GM21528 (cell line): ENCODE results near the gene STXBP3.
"Not testable (repeated sequence)": the region's sequence is repeated elsewhere in the genome, so short reads cannot be mapped to it uniquely, and the experiment has no call there.

ENCODE experiments used
- ATAC-seq: cut with Tn5 transposase; IDR thresholded peaks from one replicate; pipeline ENCODE4 v1.9.1; 2021; ENCODE audit warnings: mild to moderate bottlenecking, moderate library complexity; ENCODE audit not compliant: unreplicated experiment, low FRiP score

The STXBP3 gene

GRCh38 chr1:108728327-108728923 lies 18.0 kb upstream of the STXBP3 start:
- no peak for ATAC-seq

GRCh38 chr1:108729481-108729880 lies 17.0 kb upstream of the STXBP3 start:
- no peak for ATAC-seq

- no peak for ATAC-seq
Measured at GRCh38 chr1:108732398-108732797, 14.1 kb upstream of the STXBP3 start.

- ATAC-seq = no peak
Measured at GRCh38 chr1:108734171-108734865, 12.2 kb upstream of the STXBP3 start.

- ATAC-seq = no peak
Measured at GRCh38 chr1:108742253-108742652, 4.2 kb upstream of the STXBP3 start.

- ATAC-seq = no peak
Measured at GRCh38 chr1:108745980-108746381, 493 bp upstream of the STXBP3 start.

- peak; percentile 26 for ATAC-seq
Measured at GRCh38 chr1:108747171-108747850, 837 bp downstream of the STXBP3 start.

- no peak for ATAC-seq
Measured at GRCh38 chr1:108747898-108748297, 1.4 kb downstream of the STXBP3 start.

- ATAC-seq = no peak
Measured at GRCh38 chr1:108749081-108749480, 2.6 kb downstream of the STXBP3 start.

GRCh38 chr1:108750476-108751181 lies 4.2 kb downstream of the STXBP3 start:
- no peak for ATAC-seq

- no peak for ATAC-seq
Measured at GRCh38 chr1:108753363-108753762, 6.9 kb downstream of the STXBP3 start.

GRCh38 chr1:108758796-108759195 lies 12.3 kb downstream of the STXBP3 start:
- no peak for ATAC-seq

GRCh38 chr1:108767115-108767514 lies 20.6 kb downstream of the STXBP3 start:
- no peak for ATAC-seq

GRCh38 chr1:108767708-108768107 lies 21.2 kb downstream of the STXBP3 start:
- ATAC-seq = no peak

GRCh38 chr1:108777839-108778238 lies 31.4 kb downstream of the STXBP3 start:
- ATAC-seq = no peak

GRCh38 chr1:108779455-108779854 lies 33.0 kb downstream of the STXBP3 start:
- ATAC-seq = no peak

- ATAC-seq = no peak
Measured at GRCh38 chr1:108780937-108781574, 34.6 kb downstream of the STXBP3 start.

- ATAC-seq = not testable (repeated sequence)
Measured at GRCh38 chr1:108781575-108781944, 35.1 kb downstream of the STXBP3 start.

- no peak for ATAC-seq
Measured at GRCh38 chr1:108785264-108785663, 38.8 kb downstream of the STXBP3 start.

- no peak for ATAC-seq
Measured at GRCh38 chr1:108785880-108786279, 39.4 kb downstream of the STXBP3 start.

GRCh38 chr1:108791790-108792189 lies 45.3 kb downstream of the STXBP3 start:
- no peak for ATAC-seq
